HEK293 (cell line): ENCODE results near the gene TLCD4.

ENCODE experiments used
- CTCF ChIA-PET: fragments of 350-600 bp; formaldehyde crosslinking; extraction: SDS; loops from one replicate; lab custom pipeline; 2021; ENCODE audit warnings: antibody characterized with exemption; lab: Yijun Ruan, JAX
- POLR2A ChIA-PET: fragments of 300-600 bp; formaldehyde crosslinking; extraction: SDS; loops from one replicate; lab custom pipeline; 2020; ENCODE audit warnings: antibody characterized with exemption, inconsistent platforms; lab: Yijun Ruan, JAX
- H3K27ac ChIP-seq: fragments of 200-500 bp; sonication (Bioruptor generic); 2 replicates; pipeline ENCODE4 v1.5.1; 2014; ENCODE audit warnings: low read depth, low read length, control low read depth, inconsistent platforms; ENCODE audit errors: extremely low read depth
- H3K36me3 ChIP-seq, 2 experiments: fragments of 200-500 bp in 1 of 2; sonication (Bioruptor generic) in 1 of 2; 1 replicate in 1 of 2; 2 replicates in 1 of 2; pipeline ENCODE4 v1.5.1; 2014 to 2017; ENCODE audit warnings: inconsistent platforms in 2 of 2, low read length in 2 of 2; ENCODE audit not compliant: control insufficient read depth in 2 of 2, insufficient read depth in 1 of 2
- H3K4me1 ChIP-seq: fragments of 200-500 bp; sonication (Bioruptor generic); 2 replicates; pipeline ENCODE4 v1.5.1; 2014; ENCODE audit warnings: mild to moderate bottlenecking, low read length, inconsistent platforms; ENCODE audit not compliant: control insufficient read depth, insufficient read depth
- H3K4me3 ChIP-seq: 2 replicates; pipeline ENCODE4 v1.5.1; 2011; ENCODE audit warnings: low read depth, mild to moderate bottlenecking, control low read depth, low read length, moderate library complexity
- H3K9me3 ChIP-seq: fragments of 200-500 bp; sonication (Bioruptor generic); 2 replicates; pipeline ENCODE4 v1.5.1; 2014; ENCODE audit warnings: low read depth, low read length, inconsistent platforms; ENCODE audit not compliant: control insufficient read depth, insufficient read depth
- AEBP2 ChIP-seq: fragments of 450-650 bp; formaldehyde crosslinking; IDR thresholded peaks from 2 replicates; pipeline ENCODE4 v1.5.1; 2016; ENCODE audit warnings: missing biosample characterization, missing genetic modification characterization, borderline replicate concordance
- ATF2 ChIP-seq: fragments of 450-650 bp; formaldehyde crosslinking; IDR thresholded peaks from 2 replicates; pipeline ENCODE4 v1.5.1; 2016; ENCODE audit warnings: missing biosample characterization, missing genetic modification characterization, low read depth
- EGR2 ChIP-seq: fragments of 450-650 bp; formaldehyde crosslinking; IDR thresholded peaks from 2 replicates; pipeline ENCODE4 v1.5.1; 2016; ENCODE audit warnings: low read depth, missing biosample characterization, missing genetic modification characterization
- GLIS2 ChIP-seq: fragments of 450-650 bp; formaldehyde crosslinking; IDR thresholded peaks from 2 replicates; pipeline ENCODE4 v1.5.1; 2016; ENCODE audit warnings: missing biosample characterization, missing genetic modification characterization
- HIC1 ChIP-seq: fragments of 450-650 bp; formaldehyde crosslinking; IDR thresholded peaks from 2 replicates; pipeline ENCODE4 v1.5.1; 2016; ENCODE audit warnings: missing biosample characterization, missing genetic modification characterization
- KLF8 ChIP-seq: fragments of 450-650 bp; formaldehyde crosslinking; IDR thresholded peaks from 2 replicates; pipeline ENCODE4 v1.5.1; 2016; ENCODE audit warnings: missing biosample characterization, missing genetic modification characterization
- SALL2 ChIP-seq: fragments of 450-650 bp; formaldehyde crosslinking; IDR thresholded peaks from 2 replicates; pipeline ENCODE4 v1.5.0; 2017; ENCODE audit warnings: missing biosample characterization, mild to moderate bottlenecking, missing genetic modification characterization, borderline replicate concordance
- ZBTB11 ChIP-seq: fragments of 450-650 bp; formaldehyde crosslinking; conservative IDR thresholded peaks from 2 replicates; pipeline ENCODE4 v1.5.1; 2016; ENCODE audit warnings: low read depth, missing biosample characterization, missing genetic modification characterization
- ZBTB7A ChIP-seq: fragments of 450-650 bp; formaldehyde crosslinking; IDR thresholded peaks from 2 replicates; pipeline ENCODE4 v1.5.1; 2016; ENCODE audit warnings: low read depth, missing biosample characterization, missing genetic modification characterization
- ZFP41 ChIP-seq: fragments of 450-650 bp; formaldehyde crosslinking; IDR thresholded peaks from 2 replicates; pipeline ENCODE4 v1.5.1; 2016; ENCODE audit warnings: missing biosample characterization, missing genetic modification characterization, borderline replicate concordance
- ZFP69B ChIP-seq: fragments of 450-650 bp; formaldehyde crosslinking; IDR thresholded peaks from 2 replicates; pipeline ENCODE4 v1.5.1; 2016; ENCODE audit warnings: missing biosample characterization, missing genetic modification characterization
- ZNF175 ChIP-seq: fragments of 450-650 bp; formaldehyde crosslinking; IDR thresholded peaks from 2 replicates; pipeline ENCODE4 v1.5.1; 2016; ENCODE audit warnings: missing biosample characterization, missing genetic modification characterization
- ZNF266 ChIP-seq: fragments of 450-650 bp; formaldehyde crosslinking; IDR thresholded peaks from 2 replicates; pipeline ENCODE4 v1.5.1; 2016; ENCODE audit warnings: missing biosample characterization, missing genetic modification characterization, low read depth
- ZNF335 ChIP-seq: fragments of 450-650 bp; formaldehyde crosslinking; conservative IDR thresholded peaks from 2 replicates; pipeline ENCODE4 v1.5.1; 2016; ENCODE audit warnings: missing biosample characterization, missing genetic modification characterization

Gene TLCD4

GRCh38 chr1:95093296-95093695 is 23.9 kb upstream of the TLCD4 start (continued):
- no peak for TF ChIP-seq ATF2 (tag by site-specific recombination)
- TF ChIP-seq ZNF335 = no peak
- no peak for TF ChIP-seq SALL2
- no peak for TF ChIP-seq KLF8
- TF ChIP-seq EGR2 (tag by site-specific recombination) = no peak

- Histone ChIP-seq H3K27ac (no peak overlapping the region), H3K4me1 (no peaks in the 10 kb centered on the region), H3K9me3 (no peaks in the 10 kb centered on the region), H3K36me3 (no peaks in the 10 kb centered on the region), H3K4me3 (no peak overlapping the region)
- ChIA-PET POLR2A (interaction anchor here (1.2 kb wide), 1 partner anchor 22 kb away, joined by 3 read pairs; the partner anchor contains the start of gene ALG14), CTCF (interaction anchor here (0.6 to 4.3 kb wide), 2 partner anchors 10 to 537 kb away, joined by 5 to 16 read pairs; no protein-coding TSS in a partner anchor)
- TF ChIP-seq ZNF266 = no peak
- no peak for TF ChIP-seq ZFP41
- TF ChIP-seq AEBP2 (tag by site-specific recombination) = no peak
- no peak for TF ChIP-seq ZNF175 (tag by site-specific recombination)
- TF ChIP-seq GLIS2 (tag by site-specific recombination) = no peak
These were observed 22.2 kb upstream of the TLCD4 start for GRCh38 chr1:95094923-95095322.

GRCh38 chr1:95095833-95096217 is 21.3 kb upstream of the TLCD4 start:
- ChIA-PET CTCF (interaction anchor here (4.3 kb wide), 1 partner anchor 11 kb away, joined by 16 read pairs; no protein-coding TSS in a partner anchor), POLR2A (interaction anchor here (1.2 kb wide), 1 partner anchor 23 kb away, joined by 3 read pairs; the partner anchor contains the start of gene ALG14)
- H3K27ac ChIP-seq = no peak overlapping the region
- no peaks in the 10 kb centered on the region for H3K36me3 ChIP-seq
- no peaks in the 10 kb centered on the region for H3K9me3 ChIP-seq
- no peaks in the 10 kb centered on the region for H3K4me1 ChIP-seq
- TF ChIP-seq HIC1 (tag by site-specific recombination) = no peak
- TF ChIP-seq ZBTB11 (tag by site-specific recombination) = no peak
- TF ChIP-seq ZBTB7A (tag by site-specific recombination) = no peak
- TF ChIP-seq ZFP69B (tag by site-specific recombination) = no peak
- H3K4me3 ChIP-seq = no peak overlapping the region
